Sigmoid colon (tissue), 4 donors: ENCODE measurements around the gene DIAPH2.

Source experiments
- CTCF ChIP-seq, 4 experiments: fragments of 450-650 bp in 3 of 4; fragments of 200-600 bp in 1 of 4; IDR thresholded peaks; one replicate each; pipeline ENCODE4 v1.5.1; 2016 to 2019; ENCODE audit warnings: antibody characterized with exemption in 4 of 4, mild to moderate bottlenecking in 3 of 4, moderate library complexity in 2 of 4
- EP300 ChIP-seq, 4 donors: sonication (generic); formaldehyde crosslinking; IDR thresholded peaks; one replicate each; pipeline ENCODE4 v1.6.1; 2017; ENCODE audit warnings: antibody characterized with exemption in 4 of 4
- POLR2A ChIP-seq, 2 donors: fragments of 450-650 bp; IDR thresholded peaks; one replicate each; pipeline ENCODE4 v1.6.1; 2016; ENCODE audit warnings: antibody characterized with exemption in 2 of 2, mild to moderate bottlenecking in 2 of 2, moderate library complexity in 2 of 2
- POLR2AphosphoS5 ChIP-seq, 4 donors: sonication (generic); formaldehyde crosslinking; IDR thresholded peaks; one replicate each; pipeline ENCODE4 v1.6.1; 2017; ENCODE audit warnings: antibody characterized with exemption in 4 of 4

- TF ChIP-seq POLR2A (IDR thresholded peaks at IDR 0.05) (no peak), POLR2AphosphoS5 (IDR thresholded peaks at IDR 0.05) (no peak), CTCF (IDR thresholded peaks at IDR 0.05) (no peak), EP300 (IDR thresholded peaks at IDR 0.05) (no peak)
Measured at GRCh38 chrX:97525981-97526380, 841.3 kb downstream of the DIAPH2 start.
